Umbilical cord (tissue), 2 donors: ENCODE results near the gene ANXA11. TPM values are rescaled to one million over a fixed set of nuclear protein-coding genes. Genes with fewer than 3 reads are reported as not detected.

Source experiments
- DNase-seq: peaks from one replicate; pipeline ENCODE4 v3.0.0-alpha.2; 2015; ENCODE audit warnings: low spot score
- total RNA-seq: library from RNA; depleted of rRNA; stranded (reverse); fragments of >200 nt; gene quantifications from one replicate; pipeline ENCODE4 v1.2.3, GENCODE V29; 2014; ENCODE audit warnings: low replicate concordance; ENCODE audit not compliant: insufficient read depth

Gene ANXA11
- total RNA-seq, 1 donor from 2014 or later, result 65.0 TPM

DNA sequence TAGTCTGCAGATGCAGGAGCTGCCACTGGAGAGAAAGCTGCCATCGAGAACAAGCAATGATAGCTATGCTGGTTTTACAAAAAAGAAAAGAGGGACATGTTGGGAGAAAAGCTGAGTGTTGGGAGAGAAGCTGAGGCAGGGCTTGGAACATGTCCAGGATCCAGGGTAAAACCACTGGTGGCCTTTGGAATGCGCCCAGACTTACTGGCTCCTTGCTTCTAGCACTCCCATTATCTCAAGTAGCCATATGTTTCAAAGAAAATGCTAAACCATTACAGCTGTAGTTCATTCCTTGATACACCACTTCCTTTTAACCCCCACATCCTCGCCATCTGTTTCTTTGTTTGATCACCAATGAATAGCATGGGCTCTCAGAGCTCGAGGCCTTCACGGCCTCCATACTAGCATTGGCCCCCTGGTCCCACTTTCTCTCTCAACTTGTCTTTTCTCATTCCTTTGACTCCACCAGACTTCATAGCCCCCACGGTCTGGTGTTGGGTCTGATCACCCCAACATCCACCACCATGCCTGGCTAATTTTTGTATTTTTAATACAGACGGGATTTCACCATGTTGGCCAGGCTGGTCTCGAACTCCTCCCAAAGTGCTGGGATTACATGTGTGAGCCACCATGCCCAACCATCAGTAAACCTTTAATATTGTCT is 96.6 kb downstream of the ANXA11 start:
- DNase-seq, result no peak

DNA sequence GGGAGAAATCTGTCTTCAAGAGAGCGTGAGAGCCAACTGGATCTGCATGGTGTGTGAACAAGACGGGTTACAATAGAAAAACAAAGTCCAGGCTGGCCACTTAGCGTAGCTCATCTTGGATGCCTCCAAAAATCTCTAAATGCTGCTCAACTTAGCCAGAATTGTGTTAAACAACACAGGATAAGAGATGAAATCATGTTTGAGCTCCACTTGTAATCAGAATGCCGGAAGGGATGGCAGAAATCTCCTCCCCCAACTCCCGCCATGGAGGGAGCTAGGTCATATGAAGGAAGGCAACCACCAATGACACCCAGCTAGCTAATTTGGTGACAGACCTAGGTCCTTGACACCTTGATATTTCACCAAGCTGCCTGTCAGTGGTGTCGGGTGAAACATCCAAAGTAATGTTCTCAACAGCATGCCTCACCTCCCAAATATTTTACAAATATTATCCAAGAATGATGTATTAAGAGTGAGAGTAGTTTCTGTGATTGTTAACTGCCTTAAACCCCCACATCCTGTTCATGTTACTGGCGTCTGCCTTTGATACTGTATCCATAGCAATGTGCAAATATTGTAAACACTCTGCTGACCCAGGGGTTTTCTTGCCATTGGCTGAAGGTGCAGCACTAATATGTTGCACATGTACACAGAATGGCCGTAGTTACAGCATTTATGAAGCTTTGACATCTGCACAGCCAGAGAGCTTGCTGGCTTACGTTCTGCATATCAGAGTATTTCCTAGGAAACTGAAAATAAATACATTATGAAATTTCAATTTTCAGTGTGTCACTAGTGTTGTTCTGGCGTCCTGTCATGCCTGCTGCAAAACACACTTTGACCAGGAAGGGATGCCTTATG is 101.0 kb downstream of the ANXA11 start:
- DNase-seq, result peak; percentile 88

Other genes starting within 250 kb of the ANXA11 start
- 7.2 TPM for gene TMEM254, start 126.9 kb downstream of the ANXA11 start, total RNA-seq
- 169 TPM for gene PLAC9, start 72.8 kb downstream of the ANXA11 start, total RNA-seq
- 1.2 TPM for gene MAT1A, start 84.1 kb upstream of the ANXA11 start, total RNA-seq
- not detected for gene DYDC1, start 151.2 kb upstream of the ANXA11 start, total RNA-seq
- 1.4 TPM for gene DYDC2, start 151.2 kb upstream of the ANXA11 start, total RNA-seq
- 26.5 TPM for gene PRXL2A, start 203.0 kb upstream of the ANXA11 start, total RNA-seq
- gene TSPAN14, start 248.8 kb upstream of the ANXA11 start, total RNA-seq, result 32.7 TPM